Measurements from ENCODE around the gene FAM3C.
A peak's percentile ranks its signal among the peaks of the same experiment; 100 is the strongest.

FAM3C gene

GRCh38 chr7:121410829-121411596, 14.9 kb upstream of the FAM3C start:
- DNase-seq: no peak

GRCh38 chr7:121406944-121407343, 10.8 kb upstream of the FAM3C start:
- DNase-seq: no peak

GRCh38 chr7:121406461-121406860, 10.4 kb upstream of the FAM3C start:
- no peak for DNase-seq

GRCh38 chr7:121404348-121404747, 8.2 kb upstream of the FAM3C start:
- no peak for DNase-seq

GRCh38 chr7:121402701-121403100, 6.6 kb upstream of the FAM3C start:
- no peak for DNase-seq

GRCh38 chr7:121401896-121402295, 5.8 kb upstream of the FAM3C start:
- no peak for DNase-seq

GRCh38 chr7:121398246-121398645, 2.1 kb upstream of the FAM3C start:
- peak in 1 of 2 donors; percentile 8 for DNase-seq

GRCh38 chr7:121397822-121398221, 1.7 kb upstream of the FAM3C start:
- DNase-seq: no peak

GRCh38 chr7:121397361-121397760, 1.3 kb upstream of the FAM3C start:
- no peak for DNase-seq

GRCh38 chr7:121395494-121395960, 581 bp downstream of the FAM3C start:
- DNase-seq: no peak

GRCh38 chr7:121394709-121395140, 1.4 kb downstream of the FAM3C start:
- DNase-seq: no peak

GRCh38 chr7:121393005-121393366, 3.1 kb downstream of the FAM3C start:
- DNase-seq: no peak

GRCh38 chr7:121392277-121393004, 3.7 kb downstream of the FAM3C start:
- no peak for DNase-seq

GRCh38 chr7:121391686-121392085, 4.4 kb downstream of the FAM3C start:
- DNase-seq: no peak

- DNase-seq: no peak
Observed at GRCh38 chr7:121390617-121391016, 5.5 kb downstream of the FAM3C start.

- DNase-seq: no peak
Observed at GRCh38 chr7:121390109-121390508, 6.0 kb downstream of the FAM3C start.

- no peak for DNase-seq
Observed at GRCh38 chr7:121388950-121389349, 7.2 kb downstream of the FAM3C start.

- DNase-seq: peak; percentile 72 to 84
Observed at GRCh38 chr7:121385800-121386179, 10.3 kb downstream of the FAM3C start.

- no peak for DNase-seq
Observed at GRCh38 chr7:121385056-121385799, 10.9 kb downstream of the FAM3C start.

GRCh38 chr7:121384265-121384664, 11.8 kb downstream of the FAM3C start:
- no peak for DNase-seq

- no peak for DNase-seq
Observed at GRCh38 chr7:121383235-121383910, 12.7 kb downstream of the FAM3C start.

GRCh38 chr7:121382473-121382872, 13.6 kb downstream of the FAM3C start:
- DNase-seq: no peak

GRCh38 chr7:121379930-121380329, 16.2 kb downstream of the FAM3C start:
- DNase-seq: no peak
